Stimulated activated naive CD8-positive, alpha-beta T cell treated with anti-CD3 and anti-CD28 coated beads, Interleukin-15, amount 100 ng/mL, for 72 hours (primary cell): ENCODE measurements around the gene SYCP3.
"Not testable (repeated sequence)": the region's sequence is repeated elsewhere in the genome, so short reads cannot be mapped to it uniquely, and the experiment has no call there.

Experiments
- ATAC-seq: fragments of 150-1000 bp; cut with Tn5 transposase; 2 replicates; pipeline ENCODE4 v1.10.0; 2021; ENCODE audit warnings: mild to moderate bottlenecking, moderate library complexity
- DNase-seq, 2 donors: peaks; one replicate each; pipeline ENCODE4 v3.0.0; 2021 to 2022
- H3K27ac Mint-ChIP-seq, 2 donors: one replicate each; pipeline ENCODE4 v1.8.0; 2022; ENCODE audit warnings: mild to moderate bottlenecking in 2 of 2, mixed read lengths in 2 of 2, moderate library complexity in 2 of 2
- H3K27me3 Mint-ChIP-seq: one replicate; pipeline ENCODE4 v1.8.0; 2022; ENCODE audit warnings: mixed read lengths
- H3K4me1 Mint-ChIP-seq: one replicate; pipeline ENCODE4 v1.8.0; 2022; ENCODE audit warnings: mild to moderate bottlenecking, mixed read lengths
- H3K4me3 Mint-ChIP-seq, 2 donors: one replicate each; pipeline ENCODE4 v1.8.0; 2022; ENCODE audit warnings: mild to moderate bottlenecking in 2 of 2, mixed read lengths in 2 of 2, moderate library complexity in 1 of 2
- H3K9me3 Mint-ChIP-seq, 2 donors: one replicate each; pipeline ENCODE4 v1.8.0; 2022; ENCODE audit warnings: mixed read lengths in 2 of 2

SYCP3 gene

DNA sequence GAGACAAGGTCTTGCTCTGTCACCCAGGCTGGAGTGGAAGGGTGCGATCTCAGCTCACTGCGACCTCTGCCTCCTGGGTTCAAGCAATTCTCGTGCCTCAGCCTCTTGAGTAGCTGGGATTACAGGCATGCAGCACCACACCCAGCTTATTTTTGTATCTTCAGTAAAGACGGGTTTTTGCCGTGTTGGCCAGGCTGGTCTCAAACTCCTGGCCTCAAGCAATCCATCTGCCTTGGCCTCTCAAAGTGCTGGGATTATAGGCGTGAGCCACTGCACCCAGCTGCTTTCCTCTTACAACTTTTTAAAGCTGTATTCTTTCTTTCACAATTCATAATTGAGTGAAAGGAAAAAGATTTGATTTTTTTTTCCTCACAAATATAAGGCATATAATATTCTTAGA, 57.6 kb downstream of the SYCP3 start:
- not testable (repeated sequence) for DNase-seq, H3K27me3 Mint-ChIP-seq, H3K4me3 Mint-ChIP-seq, H3K27ac Mint-ChIP-seq, ATAC-seq, H3K9me3 Mint-ChIP-seq, H3K4me1 Mint-ChIP-seq

DNA sequence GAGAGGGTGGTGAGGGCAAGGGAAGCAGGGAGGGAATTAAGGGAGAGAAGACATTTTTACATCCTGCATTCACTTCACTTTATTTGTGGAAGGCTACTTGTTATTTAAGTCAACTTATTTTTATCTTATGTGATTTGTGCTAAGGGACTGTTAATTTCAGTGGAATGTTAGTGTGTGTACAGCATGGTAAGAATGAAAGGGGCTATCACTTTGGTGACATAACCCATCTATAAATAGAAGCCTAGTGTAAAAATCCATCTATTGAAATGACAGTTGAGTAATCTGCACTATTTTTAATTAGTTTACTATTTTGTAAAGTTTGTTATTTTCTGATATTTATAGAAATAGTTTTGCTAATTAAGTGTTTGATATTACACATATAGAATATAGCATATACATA, 58.6 kb downstream of the SYCP3 start:
- Mint-ChIP-seq H3K27ac (no peak overlapping the region), H3K4me3 (no peak overlapping the region), H3K27me3 (no peaks in the 10 kb centered on the region), H3K9me3 (no peaks in the 10 kb centered on the region), H3K4me1 (no peaks in the 10 kb centered on the region)
- no peak for ATAC-seq
- no peak for DNase-seq

- DNase-seq, result no peak
- Mint-ChIP-seq H3K4me1 (no peaks in the 10 kb centered on the region), H3K27me3 (no peaks in the 10 kb centered on the region), H3K9me3 (no peaks in the 10 kb centered on the region), H3K4me3 (no peak overlapping the region), H3K27ac (no peak overlapping the region)
- no peak for ATAC-seq
Observed at GRCh38 chr12:101680240-101680639, 59.0 kb downstream of the SYCP3 start.
